Fibroblast of villous mesenchyme (primary cell): ENCODE data around the gene GEMIN4. TPM values are rescaled to one million over a fixed set of nuclear protein-coding genes. Genes with fewer than 3 reads are reported as not detected.

Experiments
- DNase-seq: peaks from one replicate; pipeline ENCODE4 v3.0.0-alpha.2; 2010; ENCODE audit warnings: low read depth
- H3K4me3 ChIP-seq: 2 replicates; pipeline ENCODE4 v1.5.1; 2011; ENCODE audit warnings: low read depth, mild to moderate bottlenecking, low read length
- CTCF ChIP-seq: IDR thresholded peaks from 2 replicates; pipeline ENCODE4 v1.5.1; 2012; ENCODE audit warnings: low read depth, mild to moderate bottlenecking, low read length; ENCODE audit not compliant: insufficient read depth
- total RNA-seq: library from RNA; depleted of rRNA; stranded (reverse); fragments of >200 nt; gene quantifications from 2 replicates; pipeline ENCODE4 v1.2.3, GENCODE V29; 2012

GEMIN4 gene
- total RNA-seq, 1 donor: 11.7 TPM

GRCh38 chr17:737561-738113, 14.4 kb downstream of the GEMIN4 start:
- no peak overlapping the region for H3K4me3 ChIP-seq
- DNase-seq: no peak
- no peak for TF ChIP-seq CTCF

- TF ChIP-seq CTCF: no peak
- peak overlapping the region; percentile 75 for H3K4me3 ChIP-seq
- no peak for DNase-seq
These were observed 18.3 kb downstream of the GEMIN4 start for GRCh38 chr17:733743-734142.

GRCh38 chr17:732902-733720, 19.0 kb downstream of the GEMIN4 start:
- DNase-seq: peak; percentile 26
- no peak for TF ChIP-seq CTCF
- H3K4me3 ChIP-seq: peak overlapping the region; percentile 75

- DNase-seq: peak; percentile 66
- no peak for TF ChIP-seq CTCF
- peak within 1 kb of the TSS; percentile 75 for H3K4me3 ChIP-seq
These were observed 19.8 kb downstream of the GEMIN4 start, which contains the start of gene TLCD3A for GRCh38 chr17:732067-732901. Gene TLCD3A, plus strand, starts transcription at chr17:732596. Its CDS starts 52 bp downstream, at chr17:732648.

GRCh38 chr17:731644-732066, 20.4 kb downstream of the GEMIN4 start:
- H3K4me3 ChIP-seq: peak overlapping the region; percentile 75
- TF ChIP-seq CTCF: no peak
- DNase-seq: peak; percentile 28

GRCh38 chr17:728911-729310, 23.2 kb downstream of the GEMIN4 start:
- H3K4me3 ChIP-seq: no peak overlapping the region
- no peak for TF ChIP-seq CTCF
- DNase-seq: no peak
